BE2C (cell line): Measurements from ENCODE around the gene RASGRP1.

Source experiments
- DNase-seq: peaks from one replicate; pipeline ENCODE4 v3.0.0-alpha.2; 2020
- H3K27me3 ChIP-seq: fragments of 250-450 bp; sonication (Bioruptor Pico); 2 replicates; pipeline ENCODE4 v1.5.1; 2020; ENCODE audit warnings: mild to moderate bottlenecking
- H3K36me3 ChIP-seq: fragments of 250-450 bp; sonication (Bioruptor Pico); 2 replicates; pipeline ENCODE4 v1.5.1; 2020; ENCODE audit warnings: mild to moderate bottlenecking
- H3K4me1 ChIP-seq: fragments of 250-450 bp; sonication (Bioruptor Pico); 2 replicates; pipeline ENCODE4 v1.5.1; 2020
- H3K4me3 ChIP-seq: 2 replicates; pipeline ENCODE4 v1.5.1; 2011; ENCODE audit warnings: low read depth, low read length
- H3K9me3 ChIP-seq: fragments of 250-450 bp; sonication (Bioruptor Pico); 2 replicates; pipeline ENCODE4 v1.5.1; 2020
- CTCF ChIP-seq: IDR thresholded peaks from 2 replicates; pipeline ENCODE4 v1.5.1; 2012; ENCODE audit warnings: mild to moderate bottlenecking, low read depth, low read length

RASGRP1 gene

DNA sequence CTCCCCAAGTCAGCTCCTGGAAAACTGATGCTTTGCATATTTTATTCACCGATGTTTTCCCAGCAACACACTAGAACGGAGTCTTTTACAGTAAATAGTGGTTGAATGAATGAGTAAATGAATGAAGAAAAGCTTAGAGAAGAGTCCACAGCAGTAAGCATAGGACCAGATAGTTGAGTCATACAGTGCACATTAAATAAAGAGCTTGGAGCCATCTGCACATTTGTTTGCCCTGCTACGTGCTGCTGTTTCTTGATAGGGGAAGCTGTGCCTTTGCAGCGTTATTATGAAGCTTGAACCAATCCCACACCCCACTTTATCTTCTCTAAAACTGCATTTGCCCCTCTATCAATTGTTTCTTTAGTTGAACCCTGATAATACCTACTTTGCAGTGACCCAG lies 109.5 kb downstream of the RASGRP1 start:
- Histone ChIP-seq H3K36me3 (no peaks in the 10 kb centered on the region), H3K27me3 (peaks cover 20% of the 10 kb centered on the region), H3K4me3 (peak overlapping the region; percentile 97), H3K4me1 (peaks cover 6% of the 10 kb centered on the region), H3K9me3 (no peaks in the 10 kb centered on the region)
- no peak for TF ChIP-seq CTCF
- DNase-seq = no peak

GRCh38 chr15:38454696-38455090 lies 109.9 kb downstream of the RASGRP1 start:
- H3K36me3 ChIP-seq = no peaks in the 10 kb centered on the region
- DNase-seq = no peak
- peaks cover 24% of the 10 kb centered on the region for H3K27me3 ChIP-seq
- peaks cover 6% of the 10 kb centered on the region for H3K4me1 ChIP-seq
- H3K4me3 ChIP-seq = peak overlapping the region; percentile 97
- no peaks in the 10 kb centered on the region for H3K9me3 ChIP-seq
- no peak for TF ChIP-seq CTCF

GRCh38 chr15:38453971-38454695 lies 110.5 kb downstream of the RASGRP1 start, which contains the start of gene FAM98B:
Gene FAM98B (plus strand): TSS chr15:38454127. CDS start chr15:38454162, 35 bp downstream.
- Histone ChIP-seq H3K4me1 (peaks cover 6% of the 10 kb centered on the region), H3K27me3 (peaks cover 30% of the 10 kb centered on the region), H3K4me3 (peak within 1 kb of the TSS; percentile 97), H3K36me3 (no peaks in the 10 kb centered on the region), H3K9me3 (no peaks in the 10 kb centered on the region)
- 0 out of 2 replicates have a peak, but pooled peaks have one; percentile 1 for TF ChIP-seq CTCF
- DNase-seq = peak; percentile 87

DNA sequence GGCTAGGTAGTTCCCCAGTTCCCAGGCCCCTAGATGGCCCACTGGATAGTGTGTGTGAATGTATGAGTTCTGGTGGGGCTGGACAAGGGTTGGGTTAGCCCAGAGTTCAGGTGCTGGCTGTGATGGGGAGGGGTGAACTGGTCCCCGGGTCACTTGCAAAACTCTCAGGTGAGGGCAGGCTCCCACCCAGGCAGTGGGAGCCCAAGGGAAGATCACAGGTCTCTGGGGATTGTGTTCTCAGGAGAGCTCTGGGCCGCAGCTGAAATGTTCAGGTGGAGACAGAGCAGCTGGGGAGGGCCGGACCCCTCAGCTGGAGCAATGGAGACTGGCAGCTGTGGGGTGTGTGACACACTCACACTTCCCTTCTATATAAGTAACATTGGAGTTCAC lies 123.5 kb downstream of the RASGRP1 start:
- Histone ChIP-seq H3K4me1 (peaks cover 4% of the 10 kb centered on the region; the same call in 1 of the 2 replicates), H3K36me3 (no peaks in the 10 kb centered on the region), H3K27me3 (no peaks in the 10 kb centered on the region; the same call in 1 of the 2 replicates), H3K4me3 (no peak overlapping the region), H3K9me3 (no peaks in the 10 kb centered on the region)
- no peak for DNase-seq
- TF ChIP-seq CTCF = no peak

- no peak overlapping the region; the same call in 1 of the 2 replicates for H3K4me3 ChIP-seq
Observed at GRCh38 chr15:38440353-38441129, 124.1 kb downstream of the RASGRP1 start.

More at GRCh38 chr15:38440353-38441129, 124.1 kb downstream of the RASGRP1 start:
- peaks cover 4% of the 10 kb centered on the region; the same call in 1 of the 2 replicates for H3K4me1 ChIP-seq
- peak; percentile 77 for DNase-seq
- no peaks in the 10 kb centered on the region for H3K36me3 ChIP-seq
- H3K27me3 ChIP-seq = peaks cover 3% of the 10 kb centered on the region
- no peaks in the 10 kb centered on the region for H3K9me3 ChIP-seq
- TF ChIP-seq CTCF = peak; percentile 99
